ENCODE data around the gene MPRIP.

- TF ChIP-seq EP300 (IDR thresholded peaks at IDR 0.05; ENCODE audit: borderline replicate concordance) = no peak
- TF ChIP-seq, protein P1, sequence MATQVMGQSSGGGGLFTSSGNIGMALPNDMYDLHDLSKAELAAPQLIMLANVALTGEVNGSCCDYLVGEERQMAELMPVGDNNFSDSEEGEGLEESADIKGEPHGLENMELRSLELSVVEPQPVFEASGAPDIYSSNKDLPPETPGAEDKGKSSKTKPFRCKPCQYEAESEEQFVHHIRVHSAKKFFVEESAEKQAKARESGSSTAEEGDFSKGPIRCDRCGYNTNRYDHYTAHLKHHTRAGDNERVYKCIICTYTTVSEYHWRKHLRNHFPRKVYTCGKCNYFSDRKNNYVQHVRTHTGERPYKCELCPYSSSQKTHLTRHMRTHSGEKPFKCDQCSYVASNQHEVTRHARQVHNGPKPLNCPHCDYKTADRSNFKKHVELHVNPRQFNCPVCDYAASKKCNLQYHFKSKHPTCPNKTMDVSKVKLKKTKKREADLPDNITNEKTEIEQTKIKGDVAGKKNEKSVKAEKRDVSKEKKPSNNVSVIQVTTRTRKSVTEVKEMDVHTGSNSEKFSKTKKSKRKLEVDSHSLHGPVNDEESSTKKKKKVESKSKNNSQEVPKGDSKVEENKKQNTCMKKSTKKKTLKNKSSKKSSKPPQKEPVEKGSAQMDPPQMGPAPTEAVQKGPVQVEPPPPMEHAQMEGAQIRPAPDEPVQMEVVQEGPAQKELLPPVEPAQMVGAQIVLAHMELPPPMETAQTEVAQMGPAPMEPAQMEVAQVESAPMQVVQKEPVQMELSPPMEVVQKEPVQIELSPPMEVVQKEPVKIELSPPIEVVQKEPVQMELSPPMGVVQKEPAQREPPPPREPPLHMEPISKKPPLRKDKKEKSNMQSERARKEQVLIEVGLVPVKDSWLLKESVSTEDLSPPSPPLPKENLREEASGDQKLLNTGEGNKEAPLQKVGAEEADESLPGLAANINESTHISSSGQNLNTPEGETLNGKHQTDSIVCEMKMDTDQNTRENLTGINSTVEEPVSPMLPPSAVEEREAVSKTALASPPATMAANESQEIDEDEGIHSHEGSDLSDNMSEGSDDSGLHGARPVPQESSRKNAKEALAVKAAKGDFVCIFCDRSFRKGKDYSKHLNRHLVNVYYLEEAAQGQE (IDR thresholded peaks at IDR 0.05; ENCODE audit: low read depth) = no peak
Observed at GRCh38 chr17:17200311-17200710, 158.1 kb downstream of the MPRIP start.

Data from Ishikawa (cell line).